Measurements from ENCODE around the gene DNAH6.

DNAH6 gene

DNA sequence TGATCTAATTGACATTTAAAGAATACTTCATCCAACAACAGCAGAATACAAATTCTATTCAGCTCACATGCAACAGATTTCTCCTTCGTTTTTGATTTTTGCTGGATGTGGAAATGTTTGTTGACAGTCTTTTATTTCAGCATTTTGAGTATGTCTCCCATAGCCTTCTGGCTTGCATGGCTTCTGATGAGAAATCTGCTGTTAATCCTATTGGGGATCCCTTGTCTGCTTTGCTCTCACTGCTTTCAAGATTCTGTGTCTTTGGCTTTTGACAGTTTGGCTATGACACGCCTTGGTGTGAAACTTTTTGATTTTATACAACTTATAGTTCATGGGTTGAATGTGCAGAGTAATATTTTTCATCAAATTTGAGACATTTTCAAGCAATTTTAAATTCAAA lies 319.9 kb downstream of the DNAH6 start:
- no peak overlapping the region for H2AFZ ChIP-seq (ENCODE audit: low read depth, low read length)
- no peaks in the 10 kb centered on the region for H3K79me2 ChIP-seq (ENCODE audit: low read length)
- H3K4me1 ChIP-seq (ENCODE audit: low read length): peaks cover 35% of the 10 kb centered on the region
- peaks cover 14% of the 10 kb centered on the region; the same call in 1 of the 2 replicates for H3K9me3 ChIP-seq (ENCODE audit: insufficient read depth, low read length)
- H3K9ac ChIP-seq (ENCODE audit: low read length): no peak overlapping the region
- H3K36me3 ChIP-seq (replicated peaks; ENCODE audit: low read depth, low read length): peaks cover 37% of the 10 kb centered on the region
- TF ChIP-seq EZH2phosphoT487 (IDR thresholded peaks at IDR 0.05; ENCODE audit: low read depth): no peak
- TF ChIP-seq, protein P1, sequence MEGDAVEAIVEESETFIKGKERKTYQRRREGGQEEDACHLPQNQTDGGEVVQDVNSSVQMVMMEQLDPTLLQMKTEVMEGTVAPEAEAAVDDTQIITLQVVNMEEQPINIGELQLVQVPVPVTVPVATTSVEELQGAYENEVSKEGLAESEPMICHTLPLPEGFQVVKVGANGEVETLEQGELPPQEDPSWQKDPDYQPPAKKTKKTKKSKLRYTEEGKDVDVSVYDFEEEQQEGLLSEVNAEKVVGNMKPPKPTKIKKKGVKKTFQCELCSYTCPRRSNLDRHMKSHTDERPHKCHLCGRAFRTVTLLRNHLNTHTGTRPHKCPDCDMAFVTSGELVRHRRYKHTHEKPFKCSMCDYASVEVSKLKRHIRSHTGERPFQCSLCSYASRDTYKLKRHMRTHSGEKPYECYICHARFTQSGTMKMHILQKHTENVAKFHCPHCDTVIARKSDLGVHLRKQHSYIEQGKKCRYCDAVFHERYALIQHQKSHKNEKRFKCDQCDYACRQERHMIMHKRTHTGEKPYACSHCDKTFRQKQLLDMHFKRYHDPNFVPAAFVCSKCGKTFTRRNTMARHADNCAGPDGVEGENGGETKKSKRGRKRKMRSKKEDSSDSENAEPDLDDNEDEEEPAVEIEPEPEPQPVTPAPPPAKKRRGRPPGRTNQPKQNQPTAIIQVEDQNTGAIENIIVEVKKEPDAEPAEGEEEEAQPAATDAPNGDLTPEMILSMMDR (IDR thresholded peaks at IDR 0.05; ENCODE audit: low read depth, low read length): no peak
- no peak overlapping the region for H3K4me2 ChIP-seq (ENCODE audit: low read length)
- H3K4me3 ChIP-seq (ENCODE audit: low read length): no peak overlapping the region
- H3K27ac ChIP-seq (ENCODE audit: low read length): no peak overlapping the region
- no peaks in the 10 kb centered on the region for H3K27me3 ChIP-seq (ENCODE audit: low read depth, low read length)
- no peaks in the 10 kb centered on the region for H4K20me1 ChIP-seq (ENCODE audit: insufficient read depth, low read length)

DNA sequence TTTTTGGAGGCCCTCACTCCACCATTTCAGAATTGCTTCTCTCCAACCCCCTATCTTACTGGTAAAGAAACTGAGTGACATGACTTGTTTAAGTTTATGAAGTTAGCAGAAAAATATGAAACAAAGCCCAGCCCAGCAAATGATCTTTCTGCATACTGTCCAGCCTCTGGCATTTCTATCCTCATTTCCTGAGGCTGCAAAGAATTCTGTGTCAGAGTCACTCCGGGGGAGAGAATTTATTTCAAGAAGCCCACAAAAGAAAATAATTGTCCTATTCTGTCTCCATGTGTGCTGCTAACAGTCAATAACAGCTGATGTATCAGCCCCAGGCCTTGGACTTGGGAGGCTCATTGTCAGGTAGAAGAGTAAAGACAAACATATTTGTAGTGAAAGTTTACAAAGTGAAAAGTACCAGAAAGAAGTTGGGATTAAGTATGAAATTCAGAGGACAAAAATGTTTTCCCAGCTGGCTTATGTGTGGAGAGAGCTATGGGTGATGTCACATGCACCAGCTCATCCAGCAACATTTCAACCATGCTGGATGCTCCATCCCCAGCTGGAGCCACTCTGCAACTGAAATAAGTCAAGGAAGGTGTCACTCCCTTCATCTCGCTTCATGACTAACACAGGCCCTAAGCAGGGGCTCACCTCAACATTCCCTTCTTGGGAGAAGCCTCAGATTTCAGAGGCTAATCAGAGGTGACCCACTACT lies 322.3 kb downstream of the DNAH6 start:
- H3K27me3 ChIP-seq (ENCODE audit: low read depth, low read length): no peaks in the 10 kb centered on the region
- TF ChIP-seq, protein P1 (IDR thresholded peaks at IDR 0.05; ENCODE audit: low read depth, low read length): no peak
- TF ChIP-seq EZH2phosphoT487 (IDR thresholded peaks at IDR 0.05; ENCODE audit: low read depth): no peak
- H3K4me3 ChIP-seq (ENCODE audit: low read length): no peak overlapping the region
- H4K20me1 ChIP-seq (ENCODE audit: insufficient read depth, low read length): no peaks in the 10 kb centered on the region
- H3K4me2 ChIP-seq (ENCODE audit: low read length): no peak overlapping the region
- peaks cover 14% of the 10 kb centered on the region; the same call in 1 of the 2 replicates for H3K9me3 ChIP-seq (ENCODE audit: insufficient read depth, low read length)
- H3K79me2 ChIP-seq (ENCODE audit: low read length): no peaks in the 10 kb centered on the region
- no peak overlapping the region for H3K27ac ChIP-seq (ENCODE audit: low read length)
- peaks cover 37% of the 10 kb centered on the region for H3K36me3 ChIP-seq (replicated peaks; ENCODE audit: low read depth, low read length)
- peaks cover 12% of the 10 kb centered on the region for H3K4me1 ChIP-seq (ENCODE audit: low read length)
- no peak overlapping the region for H2AFZ ChIP-seq (ENCODE audit: low read depth, low read length)
- H3K9ac ChIP-seq (ENCODE audit: low read length): no peak overlapping the region

DNA sequence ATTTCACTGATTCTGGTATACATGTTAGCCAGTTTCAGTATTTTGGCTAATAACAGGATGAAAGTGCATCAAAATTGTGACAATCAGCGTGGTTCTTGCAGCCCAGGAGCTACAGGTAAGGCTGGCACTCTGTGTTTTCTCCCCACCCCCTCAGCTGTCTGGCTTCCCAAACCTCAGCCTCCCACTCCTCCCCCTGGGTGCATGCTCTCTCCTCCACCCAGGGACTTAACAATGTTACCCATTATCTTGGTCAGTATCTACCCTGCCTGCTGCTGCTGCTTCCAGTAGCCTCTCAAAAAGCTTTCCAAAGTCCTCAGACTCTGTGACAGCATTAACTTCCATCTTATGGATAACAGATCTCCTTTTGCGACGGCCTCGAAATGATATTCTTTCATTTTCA lies 323.6 kb downstream of the DNAH6 start:
- Histone ChIP-seq H3K27me3 (ENCODE audit: low read depth, low read length) (no peaks in the 10 kb centered on the region), H3K79me2 (ENCODE audit: low read length) (no peaks in the 10 kb centered on the region), H3K4me1 (ENCODE audit: low read length) (no peaks in the 10 kb centered on the region; the same call in 1 of the 2 replicates), H4K20me1 (ENCODE audit: insufficient read depth, low read length) (no peaks in the 10 kb centered on the region), H3K27ac (ENCODE audit: low read length) (no peak overlapping the region), H3K36me3 (replicated peaks; ENCODE audit: low read depth, low read length) (peaks cover 33% of the 10 kb centered on the region), H2AFZ (ENCODE audit: low read depth, low read length) (no peak overlapping the region), H3K9me3 (ENCODE audit: insufficient read depth, low read length) (peaks cover 13% of the 10 kb centered on the region; the same call in 1 of the 2 replicates), H3K4me2 (ENCODE audit: low read length) (no peak overlapping the region), H3K4me3 (ENCODE audit: low read length) (no peak overlapping the region), H3K9ac (ENCODE audit: low read length) (no peak overlapping the region)
- TF ChIP-seq EZH2phosphoT487 (IDR thresholded peaks at IDR 0.05; ENCODE audit: low read depth): no peak
- TF ChIP-seq, protein P1 (IDR thresholded peaks at IDR 0.05; ENCODE audit: low read depth, low read length): no peak

DNA sequence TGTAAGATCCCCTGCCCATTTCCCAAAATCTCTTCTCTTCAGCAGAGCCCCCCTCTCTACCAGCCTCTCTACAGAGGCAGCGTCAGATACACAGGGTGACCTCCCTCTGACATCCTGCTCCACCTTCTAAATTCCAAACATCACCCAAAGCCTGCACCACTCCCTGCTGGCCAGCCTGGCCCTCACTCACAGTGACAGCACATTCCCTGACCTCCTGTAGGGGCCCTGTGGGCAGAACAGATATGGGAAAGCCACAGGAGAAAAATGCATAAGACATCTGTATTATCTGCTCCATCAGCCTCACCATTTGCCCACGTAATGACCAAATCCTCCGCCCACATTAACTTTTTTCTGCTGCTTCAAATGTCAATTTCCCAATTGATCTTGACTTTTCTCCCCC lies 324.0 kb downstream of the DNAH6 start:
- Histone ChIP-seq H3K9me3 (ENCODE audit: insufficient read depth, low read length) (peaks cover 10% of the 10 kb centered on the region; the same call in 1 of the 2 replicates), H3K9ac (ENCODE audit: low read length) (no peak overlapping the region), H3K4me2 (ENCODE audit: low read length) (no peak overlapping the region), H2AFZ (ENCODE audit: low read depth, low read length) (no peak overlapping the region), H3K36me3 (replicated peaks; ENCODE audit: low read depth, low read length) (peaks cover 30% of the 10 kb centered on the region), H3K4me3 (ENCODE audit: low read length) (no peak overlapping the region), H4K20me1 (ENCODE audit: insufficient read depth, low read length) (no peaks in the 10 kb centered on the region), H3K27ac (ENCODE audit: low read length) (no peak overlapping the region), H3K4me1 (ENCODE audit: low read length) (no peaks in the 10 kb centered on the region), H3K79me2 (ENCODE audit: low read length) (no peaks in the 10 kb centered on the region), H3K27me3 (ENCODE audit: low read depth, low read length) (no peaks in the 10 kb centered on the region)
- TF ChIP-seq EZH2phosphoT487 (IDR thresholded peaks at IDR 0.05; ENCODE audit: low read depth): no peak
- TF ChIP-seq, protein P1 (IDR thresholded peaks at IDR 0.05; ENCODE audit: low read depth, low read length): no peak

Data from OCI-LY3 (cell line).